ENCODE results near the gene LCN12.
A peak's percentile ranks its signal among the peaks of the same experiment; 100 is the strongest.

LCN12 gene

DNA sequence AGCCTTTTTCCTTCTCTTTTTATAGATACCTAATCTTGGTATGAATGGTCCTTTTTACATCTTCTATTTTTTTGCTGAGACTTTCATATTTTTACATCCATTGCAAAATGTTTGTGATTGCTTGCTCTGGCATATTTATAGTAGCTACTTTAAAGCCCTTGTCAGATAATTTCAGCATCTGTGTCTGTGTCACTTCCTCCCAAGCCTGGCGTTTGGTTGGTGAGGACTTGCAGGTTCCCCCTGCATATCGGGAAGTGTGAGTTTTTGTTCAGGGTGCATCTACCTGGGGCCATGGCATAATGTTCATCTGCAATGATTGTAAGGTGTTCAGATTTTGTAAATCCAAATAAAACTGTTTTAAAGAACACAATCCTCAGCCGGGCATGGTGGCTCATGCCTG, 16.4 kb upstream of the LCN12 start:
- Histone ChIP-seq H3K4me3 (ENCODE audit: insufficient read depth in 1 of 2, low read depth in 1 of 2, low read length in 2 of 2) (no peak overlapping the region), H4K8ac (ENCODE audit: low read length) (no peak overlapping the region), H2BK120ac (ENCODE audit: low read depth, low read length) (no peak overlapping the region), H3K27me3 (ENCODE audit: control insufficient read depth in 1 of 2, insufficient read depth in 1 of 2, low read length in 2 of 2) (no peaks in the 10 kb centered on the region), H2BK12ac (ENCODE audit: low read length in 2 of 2) (no peak overlapping the region), H3K14ac (ENCODE audit: low read length in 2 of 2) (no peak overlapping the region), H3K4ac (ENCODE audit: low read depth in 1 of 2, low read length in 2 of 2) (no peak overlapping the region), H3K27ac (ENCODE audit: low read length, poor library complexity, severe bottlenecking) (no peak overlapping the region), H2AFZ (ENCODE audit: low read depth, low read length) (no peak overlapping the region), H3K4me2 (ENCODE audit: low read length, poor library complexity, severe bottlenecking) (no peak overlapping the region), H3K36me3 (ENCODE audit: control insufficient read depth in 1 of 2, insufficient read depth in 2 of 2, low read depth in 1 of 2, low read length in 2 of 2) (peaks cover 18 to 31% of the 10 kb centered on the region in 2 experiments), H2AK5ac (ENCODE audit: low read length, severe bottlenecking) (no peak overlapping the region), H3K9me3 (ENCODE audit: control insufficient read depth, low read length) (no peaks in the 10 kb centered on the region), H3K18ac (ENCODE audit: low read depth in 1 of 2, low read length in 2 of 2) (no peak overlapping the region), H3K9ac (ENCODE audit: low read length) (no peak overlapping the region), H3K4me1 (ENCODE audit: control insufficient read depth, insufficient read depth, low read depth, low read length) (peaks cover 2% of the 10 kb centered on the region), H2BK15ac (ENCODE audit: low read depth, poor library complexity, severe bottlenecking) (no peak overlapping the region), H3K23ac (ENCODE audit: low read length in 2 of 2) (no peak overlapping the region), H3K79me1 (replicated peaks; ENCODE audit: low read length, poor library complexity, severe bottlenecking) (peaks cover 28% of the 10 kb centered on the region), H4K91ac (ENCODE audit: low read length) (no peak overlapping the region), H2BK5ac (ENCODE audit: low read depth, low read length, poor library complexity, severe bottlenecking) (no peak overlapping the region)
- WGBS, result 94% methylated on average over 3 of the region's 3 CpGs
- DNase-seq, result no peak

DNA sequence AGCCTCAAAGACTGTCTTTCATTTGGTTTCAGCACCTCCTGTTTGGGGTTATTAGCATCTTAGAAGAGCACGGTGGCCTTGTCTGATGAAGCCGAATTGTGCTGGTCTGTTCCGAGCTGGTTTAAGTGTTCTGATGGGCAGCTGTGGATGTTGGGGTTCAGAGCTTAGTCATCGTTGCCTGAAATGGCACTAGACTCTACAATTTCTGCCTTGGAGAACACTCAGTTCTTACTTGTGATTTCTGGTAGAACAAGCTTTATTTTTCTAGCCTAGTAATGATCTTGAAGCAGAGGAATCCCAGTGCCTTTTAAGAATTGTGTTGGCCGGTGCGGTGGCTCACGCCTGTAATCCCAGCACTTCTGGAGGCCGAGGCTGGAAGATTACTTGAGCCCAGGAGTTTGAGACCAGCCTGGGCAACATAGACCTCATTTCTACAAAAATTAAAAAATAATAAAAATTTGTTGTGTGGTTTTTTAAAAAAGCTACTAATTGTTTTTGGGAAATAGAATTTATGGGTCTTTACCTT, 15.4 kb upstream of the LCN12 start:
- Histone ChIP-seq H3K4me3 (ENCODE audit: insufficient read depth in 1 of 2, low read depth in 1 of 2, low read length in 2 of 2) (no peak overlapping the region), H2AFZ (ENCODE audit: low read depth, low read length) (no peak overlapping the region), H3K4ac (ENCODE audit: low read depth in 1 of 2, low read length in 2 of 2) (no peak overlapping the region), H3K14ac (ENCODE audit: low read length in 2 of 2) (no peak overlapping the region), H3K9ac (ENCODE audit: low read length) (no peak overlapping the region), H3K9me3 (ENCODE audit: control insufficient read depth, low read length) (no peaks in the 10 kb centered on the region), H3K27me3 (ENCODE audit: control insufficient read depth in 1 of 2, insufficient read depth in 1 of 2, low read length in 2 of 2) (no peaks in the 10 kb centered on the region), H4K8ac (ENCODE audit: low read length) (no peak overlapping the region), H2BK120ac (ENCODE audit: low read depth, low read length) (no peak overlapping the region), H3K23ac (ENCODE audit: low read length in 2 of 2) (no peak overlapping the region), H3K27ac (ENCODE audit: low read length, poor library complexity, severe bottlenecking) (no peak overlapping the region), H3K4me2 (ENCODE audit: low read length, poor library complexity, severe bottlenecking) (no peak overlapping the region), H2BK15ac (ENCODE audit: low read depth, poor library complexity, severe bottlenecking) (no peak overlapping the region), H3K4me1 (ENCODE audit: control insufficient read depth, insufficient read depth, low read depth, low read length) (peaks cover 2% of the 10 kb centered on the region), H3K36me3 (ENCODE audit: control insufficient read depth in 1 of 2, insufficient read depth in 2 of 2, low read depth in 1 of 2, low read length in 2 of 2) (peaks cover 28 to 41% of the 10 kb centered on the region in 2 experiments), H2BK12ac (ENCODE audit: low read length in 2 of 2) (no peak overlapping the region), H3K18ac (ENCODE audit: low read depth in 1 of 2, low read length in 2 of 2) (no peak overlapping the region), H4K91ac (ENCODE audit: low read length) (no peak overlapping the region), H2AK5ac (ENCODE audit: low read length, severe bottlenecking) (no peak overlapping the region), H2BK5ac (ENCODE audit: low read depth, low read length, poor library complexity, severe bottlenecking) (no peak overlapping the region), H3K79me1 (replicated peaks; ENCODE audit: low read length, poor library complexity, severe bottlenecking) (peaks cover 34% of the 10 kb centered on the region)
- no peak for DNase-seq
- WGBS, result 94% methylated on average over 7 of the region's 8 CpGs

DNA sequence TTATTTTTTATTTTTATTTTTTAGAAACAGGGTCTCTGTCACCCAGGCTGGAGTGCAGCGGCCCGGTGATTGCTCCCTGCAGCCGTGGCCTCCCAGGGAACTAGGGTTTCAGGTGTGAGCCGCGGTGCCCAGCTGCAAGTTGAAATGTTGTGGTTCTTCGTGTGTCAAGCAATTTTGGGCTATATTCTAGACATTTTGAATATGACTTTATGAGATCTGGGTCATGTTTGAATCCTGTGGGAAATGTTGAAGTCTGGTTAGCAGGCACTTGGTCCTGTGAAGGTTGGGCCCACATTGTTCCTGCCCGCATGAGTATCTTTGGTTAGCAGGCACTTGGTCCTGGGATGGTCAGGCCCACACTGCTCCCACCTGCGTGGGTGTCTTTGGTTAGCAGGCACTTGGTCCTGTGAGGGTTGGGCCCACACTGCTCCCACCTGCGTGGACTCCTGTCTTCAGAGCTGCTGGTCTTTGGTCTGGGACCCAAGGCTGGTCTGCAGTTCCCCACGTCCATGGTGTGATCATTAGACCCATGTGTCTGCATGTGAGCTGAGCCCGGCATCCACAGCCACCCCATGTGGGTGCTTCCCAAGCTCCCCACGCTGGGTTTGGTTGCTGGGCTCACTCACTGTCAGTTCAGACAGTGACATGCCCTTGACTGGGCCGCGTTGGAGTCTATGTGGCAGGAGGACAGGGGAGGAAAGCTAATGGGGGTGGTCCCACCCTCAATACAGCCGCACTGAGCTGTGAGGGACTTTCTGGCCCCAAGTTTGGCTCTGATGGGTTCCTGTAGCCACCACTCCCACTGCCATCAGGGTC, 14.7 kb upstream of the LCN12 start:
- H2BK12ac ChIP-seq (ENCODE audit: low read length in 2 of 2), result no peak overlapping the region
- DNase-seq, result no peak
- no peak overlapping the region for H2BK120ac ChIP-seq (ENCODE audit: low read depth, low read length)
- H2BK5ac ChIP-seq (ENCODE audit: low read depth, low read length, poor library complexity, severe bottlenecking), result no peak overlapping the region
- no peaks in the 10 kb centered on the region for H3K9me3 ChIP-seq (ENCODE audit: control insufficient read depth, low read length)
- H3K4me2 ChIP-seq (ENCODE audit: low read length, poor library complexity, severe bottlenecking), result no peak overlapping the region
- peaks cover 38% of the 10 kb centered on the region for H3K79me1 ChIP-seq (replicated peaks; ENCODE audit: low read length, poor library complexity, severe bottlenecking)
- H3K4me3 ChIP-seq (ENCODE audit: insufficient read depth in 1 of 2, low read depth in 1 of 2, low read length in 2 of 2), result no peak overlapping the region
- H3K27me3 ChIP-seq (ENCODE audit: control insufficient read depth in 1 of 2, insufficient read depth in 1 of 2, low read length in 2 of 2), result no peaks in the 10 kb centered on the region
- H2AFZ ChIP-seq (ENCODE audit: low read depth, low read length), result no peak overlapping the region
- H3K18ac ChIP-seq (ENCODE audit: low read depth in 1 of 2, low read length in 2 of 2), result no peak overlapping the region
- H4K91ac ChIP-seq (ENCODE audit: low read length), result peak overlapping the region; percentile 35
- H3K36me3 ChIP-seq (ENCODE audit: control insufficient read depth in 1 of 2, insufficient read depth in 2 of 2, low read depth in 1 of 2, low read length in 2 of 2), result peaks cover 35 to 48% of the 10 kb centered on the region in 2 experiments
- no peak overlapping the region for H2BK15ac ChIP-seq (ENCODE audit: low read depth, poor library complexity, severe bottlenecking)
- peaks cover 8% of the 10 kb centered on the region for H3K4me1 ChIP-seq (ENCODE audit: control insufficient read depth, insufficient read depth, low read depth, low read length)
- H4K8ac ChIP-seq (ENCODE audit: low read length), result peak overlapping the region; percentile 7
- H3K9ac ChIP-seq (ENCODE audit: low read length), result no peak overlapping the region
- no peak overlapping the region for H3K23ac ChIP-seq (ENCODE audit: low read length in 2 of 2)
- no peak overlapping the region for H3K4ac ChIP-seq (ENCODE audit: low read depth in 1 of 2, low read length in 2 of 2)
- 91% methylated on average over 15 of the region's 15 CpGs for WGBS
- no peak overlapping the region for H2AK5ac ChIP-seq (ENCODE audit: low read length, severe bottlenecking)
- no peak overlapping the region for H3K27ac ChIP-seq (ENCODE audit: low read length, poor library complexity, severe bottlenecking)
- H3K14ac ChIP-seq (ENCODE audit: low read length in 2 of 2), result no peak overlapping the region

DNA sequence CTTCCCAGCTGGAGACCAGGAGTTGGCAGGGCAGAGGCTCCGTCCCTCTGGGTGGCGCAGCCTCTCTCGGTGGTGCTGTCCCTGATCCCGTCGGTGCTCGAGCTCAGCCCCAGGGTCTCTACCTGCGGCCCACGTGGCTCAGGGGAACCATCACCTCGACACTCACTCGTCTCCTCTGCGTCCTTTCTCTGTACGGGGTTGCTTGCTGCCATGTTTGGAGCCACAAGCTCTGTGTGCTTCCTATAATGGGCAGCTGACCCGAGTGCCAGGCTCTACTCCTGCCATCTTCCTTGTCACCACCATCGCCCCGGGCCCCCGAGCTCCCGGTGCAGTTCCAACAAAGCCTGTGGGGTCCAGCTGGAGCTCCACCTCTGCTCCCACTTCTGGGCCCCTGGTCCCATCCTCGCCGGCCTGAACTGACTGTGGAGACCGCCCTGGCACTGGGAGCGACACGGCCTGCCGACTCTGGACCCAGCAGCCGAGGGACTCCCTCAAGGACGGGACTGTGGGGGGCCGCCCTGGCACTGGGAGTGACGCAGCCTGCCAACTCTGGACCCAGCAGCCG, 12.6 kb upstream of the LCN12 start:
- no peak overlapping the region for H2BK15ac ChIP-seq (ENCODE audit: low read depth, poor library complexity, severe bottlenecking)

More for the DNA sequence above, 12.6 kb upstream of the LCN12 start:
- H3K4me3 ChIP-seq (ENCODE audit: insufficient read depth in 1 of 2, low read depth in 1 of 2, low read length in 2 of 2), result no peak overlapping the region
- WGBS, result 97% methylated on average over 28 of the region's 28 CpGs
- H2BK12ac ChIP-seq (ENCODE audit: low read length in 2 of 2), result peak overlapping the region in 1 of 2 experiments; percentile 23
- no peak overlapping the region for H3K9ac ChIP-seq (ENCODE audit: low read length)
- no peak overlapping the region for H2AFZ ChIP-seq (ENCODE audit: low read depth, low read length)
- no peak overlapping the region for H3K4me2 ChIP-seq (ENCODE audit: low read length, poor library complexity, severe bottlenecking)
- H3K4me1 ChIP-seq (ENCODE audit: control insufficient read depth, insufficient read depth, low read depth, low read length), result peaks cover 19% of the 10 kb centered on the region
- peaks cover 35% of the 10 kb centered on the region for H3K79me1 ChIP-seq (replicated peaks; ENCODE audit: low read length, poor library complexity, severe bottlenecking)
- no peak overlapping the region for H3K27ac ChIP-seq (ENCODE audit: low read length, poor library complexity, severe bottlenecking)
- no peak overlapping the region for H2BK120ac ChIP-seq (ENCODE audit: low read depth, low read length)
- DNase-seq, result no peak
- peaks cover 41 to 59% of the 10 kb centered on the region in 2 experiments for H3K36me3 ChIP-seq (ENCODE audit: control insufficient read depth in 1 of 2, insufficient read depth in 2 of 2, low read depth in 1 of 2, low read length in 2 of 2)
- H2BK5ac ChIP-seq (ENCODE audit: low read depth, low read length, poor library complexity, severe bottlenecking), result no peak overlapping the region
- peak overlapping the region; percentile 19 for H4K8ac ChIP-seq (ENCODE audit: low read length)
- H3K14ac ChIP-seq (ENCODE audit: low read length in 2 of 2), result no peak overlapping the region
- no peaks in the 10 kb centered on the region for H3K9me3 ChIP-seq (ENCODE audit: control insufficient read depth, low read length)
- no peak overlapping the region for H3K23ac ChIP-seq (ENCODE audit: low read length in 2 of 2)
- H4K91ac ChIP-seq (ENCODE audit: low read length), result no peak overlapping the region
- H3K4ac ChIP-seq (ENCODE audit: low read depth in 1 of 2, low read length in 2 of 2), result no peak overlapping the region
- H3K18ac ChIP-seq (ENCODE audit: low read depth in 1 of 2, low read length in 2 of 2), result no peak overlapping the region
- H3K27me3 ChIP-seq (ENCODE audit: control insufficient read depth in 1 of 2, insufficient read depth in 1 of 2, low read length in 2 of 2), result no peaks in the 10 kb centered on the region
- no peak overlapping the region for H2AK5ac ChIP-seq (ENCODE audit: low read length, severe bottlenecking)
